Measurements from ENCODE around the gene L1CAM.

L1CAM gene

DNA sequence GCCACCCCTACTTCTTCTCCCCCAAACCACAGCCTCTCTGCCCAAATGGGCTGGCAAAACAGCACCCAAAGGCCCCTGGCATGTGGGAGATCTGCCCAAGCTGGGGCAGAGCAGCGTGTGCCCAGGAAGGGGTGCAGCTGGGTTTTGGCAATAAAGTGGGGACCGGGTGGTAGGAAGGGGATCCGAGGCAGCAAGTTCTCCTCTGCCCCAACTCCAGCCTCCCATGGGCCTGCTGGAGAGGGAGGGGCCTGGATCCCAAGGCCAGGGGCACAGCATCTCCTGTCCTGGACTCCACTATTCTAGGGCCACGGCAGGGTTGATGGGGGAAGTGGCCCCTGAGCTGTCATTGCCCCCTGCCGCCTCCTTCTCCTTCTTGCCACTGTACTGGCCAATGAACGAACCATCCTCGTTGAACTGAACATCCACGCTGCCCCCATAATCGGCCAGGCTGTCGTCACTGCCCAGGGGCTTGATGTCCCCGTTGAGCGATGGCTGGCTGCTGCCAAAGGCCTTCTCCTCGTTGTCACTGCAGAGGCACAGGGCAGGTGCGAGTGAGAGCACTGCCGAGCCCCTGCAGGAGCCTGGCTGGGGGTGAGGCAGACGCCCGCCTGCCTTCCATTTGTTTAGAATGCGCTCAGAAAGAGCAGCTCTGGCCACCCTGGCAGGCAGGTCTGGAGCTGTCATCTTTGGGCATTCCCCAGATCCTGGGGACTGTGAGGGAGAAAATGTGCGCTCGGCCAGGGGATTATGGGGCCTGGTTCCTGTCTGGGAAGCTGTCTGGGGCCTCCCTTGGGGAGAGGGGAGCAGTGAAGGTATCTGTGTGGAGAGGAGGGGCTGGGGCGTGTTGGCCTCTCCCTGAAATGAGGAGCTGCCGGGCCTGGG, 23.4 kb downstream of the L1CAM start:
- DNase-seq (ENCODE audit: low spot score): no peak

DNA sequence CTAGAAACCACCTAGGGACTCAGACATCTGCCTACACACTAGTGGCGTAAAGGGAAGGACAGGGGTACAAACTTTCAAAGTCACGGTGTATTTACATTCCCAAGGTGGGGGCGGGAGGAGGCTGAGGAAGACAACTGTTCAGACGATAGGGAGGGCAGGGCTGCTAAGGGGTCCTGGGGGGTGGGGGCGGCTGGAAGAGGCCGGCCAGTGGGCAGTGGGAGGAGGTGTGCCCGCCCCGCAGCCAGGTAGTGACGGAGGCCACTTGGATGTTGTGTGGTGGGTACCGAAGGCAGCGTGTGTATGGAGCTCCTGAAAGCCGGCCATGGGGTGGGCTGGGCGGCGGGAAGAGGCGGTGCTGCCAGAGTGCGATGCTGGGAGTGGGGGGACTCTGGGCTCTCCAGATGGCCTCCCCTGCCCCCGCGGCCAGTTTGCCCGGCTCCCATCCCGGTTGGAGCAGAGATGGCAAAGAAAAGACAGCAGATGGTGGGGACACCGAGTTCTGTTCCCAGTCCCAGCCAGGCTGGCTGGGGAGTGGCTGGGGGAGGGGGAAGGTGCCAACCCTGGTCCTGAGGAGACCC, 24.2 kb downstream of the L1CAM start:
- no peak for DNase-seq (ENCODE audit: low spot score)

- no peak for DNase-seq (ENCODE audit: low spot score)
These were observed 24.8 kb downstream of the L1CAM start for GRCh38 chrX:153861151-153861550.

DNA sequence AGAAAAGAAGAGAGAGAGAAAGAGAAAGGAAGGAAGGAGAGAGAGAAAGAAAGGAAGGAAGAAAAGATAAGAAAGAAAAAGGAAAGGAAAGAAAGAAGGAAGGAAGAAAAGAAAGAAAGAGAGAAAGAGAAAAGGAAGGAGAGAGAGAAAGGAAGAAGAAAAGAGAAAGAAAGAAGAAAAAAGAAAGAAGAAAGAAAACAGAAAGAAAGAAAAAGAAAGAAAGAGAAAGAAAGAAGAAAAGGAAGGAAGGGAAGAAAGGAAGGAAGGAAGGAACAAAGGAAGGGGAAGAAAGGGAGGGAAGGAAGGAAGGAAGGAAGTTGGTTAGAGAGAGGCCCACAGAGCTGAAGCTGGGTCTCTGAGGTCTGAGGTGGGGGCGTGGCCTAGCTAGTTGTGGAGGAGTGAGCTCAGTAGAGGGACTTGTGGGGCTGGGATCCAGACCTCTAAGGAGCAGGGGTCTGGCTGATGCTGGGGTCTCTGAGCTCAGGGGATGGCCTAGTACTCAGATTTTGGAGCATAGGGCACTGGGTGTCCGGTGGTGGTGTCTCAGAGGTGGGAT, 28.5 kb downstream of the L1CAM start:
- no peak for DNase-seq (ENCODE audit: low spot score)

- DNase-seq (ENCODE audit: low spot score): no peak
These were observed 31.3 kb downstream of the L1CAM start for GRCh38 chrX:153854702-153855101.

DNA sequence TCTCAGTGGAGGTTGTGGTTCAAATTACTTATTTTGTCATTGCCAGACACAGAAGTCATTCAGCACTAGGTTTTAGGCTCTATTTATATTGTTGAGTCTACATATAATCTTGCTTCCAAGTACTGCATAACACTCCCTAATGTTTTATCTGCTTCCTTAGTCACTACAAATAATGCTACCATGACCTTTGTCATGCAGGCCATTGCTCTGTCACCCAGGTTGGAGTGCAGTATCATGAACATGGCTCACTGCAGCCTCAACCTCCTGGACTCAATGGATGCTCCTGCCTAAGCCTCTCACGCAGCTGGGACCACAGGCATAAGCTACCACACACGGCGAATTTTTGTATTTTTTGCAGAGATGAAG, 32.1 kb downstream of the L1CAM start:
- no peak for DNase-seq (ENCODE audit: low spot score)

- no peak for DNase-seq (ENCODE audit: low spot score)
These were observed 32.6 kb downstream of the L1CAM start for GRCh38 chrX:153853180-153853901.

GRCh38 chrX:153851981-153852380, 34.0 kb downstream of the L1CAM start:
- DNase-seq (ENCODE audit: low spot score): no peak

GRCh38 chrX:153848325-153848724, 37.6 kb downstream of the L1CAM start:
- no peak for DNase-seq (ENCODE audit: low spot score)

- no peak for DNase-seq (ENCODE audit: low spot score)
These were observed 40.1 kb downstream of the L1CAM start for GRCh38 chrX:153845842-153846241.

- DNase-seq (ENCODE audit: low spot score): no peak
These were observed 40.8 kb downstream of the L1CAM start for GRCh38 chrX:153845195-153845594.

DNA sequence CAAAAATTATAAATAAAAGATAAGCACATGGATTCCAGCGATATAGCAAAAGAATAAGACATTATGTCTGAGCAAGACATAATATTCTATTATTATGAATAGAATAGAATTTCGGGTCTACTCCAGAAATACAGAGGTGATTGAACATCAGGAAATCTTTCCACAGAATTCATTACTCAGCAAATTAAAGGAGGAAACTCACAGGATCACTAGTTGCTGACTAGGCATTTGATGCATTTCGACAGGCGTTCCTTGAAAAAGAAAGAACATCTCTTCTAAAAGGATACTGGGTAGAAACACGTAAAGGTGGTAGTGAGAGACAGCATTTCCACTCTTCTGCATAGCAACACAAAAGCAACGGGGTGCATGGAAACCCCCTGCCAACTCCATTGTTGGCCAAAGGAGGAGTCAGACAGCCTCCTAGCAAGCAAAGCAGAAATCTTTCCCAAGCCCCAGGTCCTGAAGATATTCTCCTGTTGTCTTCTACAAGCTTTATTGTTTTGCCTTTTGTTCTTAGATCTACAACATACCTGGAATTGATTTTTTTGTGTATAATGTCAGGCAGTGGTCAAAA, 41.4 kb downstream of the L1CAM start:
- DNase-seq (ENCODE audit: low spot score): no peak

DNA sequence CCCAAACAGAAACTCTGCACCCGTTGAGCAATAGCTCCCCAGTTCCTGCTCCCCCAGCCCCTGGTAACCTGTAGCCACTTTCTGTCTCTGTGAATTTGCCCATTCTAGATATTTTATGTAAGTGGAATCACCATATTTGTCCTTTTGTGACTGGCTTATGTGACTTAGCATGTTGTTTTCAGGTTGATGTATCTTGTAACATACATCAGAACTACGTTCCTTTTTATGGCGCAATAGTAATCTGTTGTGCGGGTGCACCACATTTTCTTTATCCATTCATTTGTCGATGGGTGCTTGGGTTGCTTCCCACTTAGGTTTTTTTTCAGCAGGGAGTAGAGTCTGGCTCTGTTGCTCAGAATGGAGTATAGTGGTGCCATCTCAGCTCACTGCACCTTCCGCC, 49.1 kb downstream of the L1CAM start:
- no peak for DNase-seq (ENCODE audit: low spot score)

GRCh38 chrX:153832728-153833127, 53.2 kb downstream of the L1CAM start:
- DNase-seq (ENCODE audit: low spot score): no peak

GRCh38 chrX:153831429-153832150, 54.4 kb downstream of the L1CAM start:
- no peak for DNase-seq (ENCODE audit: low spot score)

DNA sequence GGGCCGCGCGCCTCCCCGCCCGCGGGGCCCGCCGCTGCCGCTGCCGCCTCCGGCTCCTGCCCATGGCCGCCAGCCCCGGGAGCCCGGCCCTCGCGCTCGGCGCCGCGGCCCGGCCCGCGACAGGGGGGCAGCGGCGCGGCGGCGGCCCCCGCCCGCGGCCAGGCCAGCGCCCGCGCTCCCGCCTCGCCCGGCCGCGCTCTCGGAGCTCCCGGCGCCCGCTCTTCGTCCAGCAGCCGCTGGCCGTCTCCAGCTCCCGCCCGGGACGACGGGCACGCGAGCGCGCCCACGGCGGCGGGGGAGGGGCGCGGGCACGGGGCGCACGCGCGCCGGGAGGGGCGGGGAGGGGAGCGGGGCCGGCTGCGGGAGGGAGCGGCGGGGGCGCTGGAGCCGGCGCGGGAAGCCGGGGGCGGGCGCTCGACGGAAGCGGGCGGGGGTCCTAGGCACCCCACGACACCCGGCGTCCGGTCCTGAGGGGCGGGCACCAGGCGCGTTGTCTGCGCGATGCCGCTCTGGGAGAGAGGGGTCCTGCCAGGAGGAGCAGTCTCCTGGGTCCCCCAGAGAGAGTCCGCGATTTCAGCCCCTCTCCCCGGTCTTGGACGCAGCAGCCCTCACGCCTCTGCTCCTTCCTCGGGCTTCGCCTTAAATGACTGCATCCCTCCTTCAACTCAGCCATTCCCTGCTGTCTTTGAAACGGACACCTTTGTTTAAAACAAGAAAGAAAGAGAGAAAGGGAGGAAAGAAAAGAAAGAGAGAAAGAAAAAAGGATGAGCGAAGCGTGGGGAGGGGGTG, 55.1 kb downstream of the L1CAM start:
- DNase-seq (ENCODE audit: low spot score): no peak

DNA sequence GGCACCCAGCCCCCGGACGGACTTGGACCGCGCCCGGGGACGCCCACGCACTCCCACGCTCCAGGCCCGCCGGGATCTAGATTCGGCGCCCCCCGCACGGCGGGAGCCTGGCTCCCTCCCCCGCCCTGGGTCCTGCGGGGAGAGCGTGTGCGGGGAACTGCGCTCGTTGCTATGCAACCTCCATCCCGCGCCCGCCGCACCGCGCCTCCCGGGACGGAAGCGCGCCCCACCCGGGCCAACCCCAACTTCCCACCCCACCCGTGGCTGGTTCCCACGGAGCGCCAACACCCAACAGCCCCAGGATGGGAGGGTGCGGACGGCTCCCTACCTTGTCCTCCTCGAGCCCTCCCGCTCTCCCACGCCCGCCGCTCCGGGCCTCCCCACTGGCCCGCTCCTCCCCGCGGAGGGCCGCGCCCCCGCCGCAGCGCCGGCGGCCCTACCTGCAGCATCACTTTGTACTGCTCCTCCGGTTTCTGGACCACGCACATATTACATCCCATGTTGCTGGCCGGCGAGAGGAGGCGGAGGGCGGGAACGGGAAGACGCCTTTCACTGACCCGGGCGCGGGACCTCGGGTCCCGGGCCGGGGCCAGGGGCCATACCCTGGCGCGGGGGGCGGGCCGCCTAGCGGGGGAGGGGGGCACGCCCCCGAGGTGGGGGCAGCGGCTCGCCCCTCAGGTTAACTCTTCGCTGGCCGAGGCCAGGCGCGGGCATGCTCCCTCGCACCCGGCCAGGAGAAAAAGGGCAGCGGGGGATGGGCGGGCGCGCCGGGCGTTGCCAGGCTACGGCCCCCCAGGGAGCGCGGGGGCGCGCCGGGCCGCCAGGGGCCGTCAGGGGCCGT, 56.0 kb downstream of the L1CAM start, which contains the start of gene PDZD4:
TSS of gene PDZD4 (minus strand) at position 746 of the 841 bp plus-strand sequence. CDS start at position 500, 246 bp downstream.
- no peak for DNase-seq (ENCODE audit: low spot score)

GRCh38 chrX:153829549-153829798, 56.5 kb downstream of the L1CAM start:
- no peak for DNase-seq (ENCODE audit: low spot score)

DNA sequence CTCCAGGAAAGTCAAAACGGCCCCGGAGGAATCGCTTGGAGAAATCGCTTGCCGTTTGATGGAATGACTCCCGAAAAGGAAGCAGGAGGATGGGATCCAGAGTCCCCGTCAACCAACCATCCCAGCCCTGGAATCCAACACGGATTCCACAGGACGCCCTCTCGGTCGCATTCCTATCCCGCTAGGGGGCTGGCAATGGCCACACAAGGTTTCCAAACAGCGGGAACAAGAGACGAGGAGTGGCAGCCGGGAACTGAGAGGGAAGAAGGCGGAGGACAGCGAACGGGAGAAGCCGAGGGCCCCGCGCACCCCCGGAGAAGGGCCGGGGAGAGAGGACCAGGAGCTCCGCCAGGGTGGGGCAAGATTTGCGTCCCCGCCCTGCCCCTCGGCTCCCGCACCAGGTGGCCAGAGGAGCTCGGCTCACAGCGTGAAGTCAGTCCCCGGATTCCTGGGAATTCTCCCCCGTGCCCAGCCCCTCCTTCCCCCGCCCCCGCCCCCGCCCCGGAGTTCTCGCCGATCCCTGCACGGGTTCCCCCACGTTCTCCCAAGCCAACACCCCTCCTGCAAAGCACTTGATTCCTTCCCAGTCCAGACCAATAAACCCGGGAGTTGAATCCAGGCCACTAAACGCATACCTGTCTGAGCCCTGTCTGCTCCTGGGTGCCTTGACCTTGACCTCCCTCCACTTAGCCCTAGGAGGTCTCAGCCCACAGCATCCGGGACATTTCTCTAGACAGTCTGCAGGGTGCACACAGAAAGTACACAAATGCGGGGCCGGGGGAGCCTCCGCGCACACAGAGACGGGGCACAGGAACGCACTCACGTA, 57.0 kb downstream of the L1CAM start:
- peak; percentile 62 for DNase-seq (ENCODE audit: low spot score)

All from ecto neural progenitor cell (in vitro differentiated cells).